Measurements from ENCODE around the gene DDX20.
"Not testable (repeated sequence)": the region's sequence is repeated elsewhere in the genome, so short reads cannot be mapped to it uniquely, and the experiment has no call there.

Gene DDX20

GRCh38 chr1:111734426-111734825 is 21.3 kb upstream of the DDX20 start:
- DNase-seq = no peak

- DNase-seq = no peak
These were observed 20.8 kb upstream of the DDX20 start for GRCh38 chr1:111734856-111735255.

- DNase-seq = no peak
These were observed 20.4 kb upstream of the DDX20 start for GRCh38 chr1:111735321-111735720.

- DNase-seq = no peak
These were observed 19.7 kb upstream of the DDX20 start for GRCh38 chr1:111735858-111736544.

GRCh38 chr1:111736548-111737215 is 19.0 kb upstream of the DDX20 start:
- peak; percentile 48 for DNase-seq

- DNase-seq = no peak
These were observed 18.2 kb upstream of the DDX20 start for GRCh38 chr1:111737216-111738132.

- no peak for DNase-seq
These were observed 17.6 kb upstream of the DDX20 start for GRCh38 chr1:111738133-111738435.

- DNase-seq = no peak
These were observed 17.1 kb upstream of the DDX20 start for GRCh38 chr1:111738436-111739193.

GRCh38 chr1:111739194-111739924 is 16.3 kb upstream of the DDX20 start, which contains the start of gene INKA2:
TSS of gene INKA2 (minus strand) at chr1:111739395. CDS start at chr1:111739242, 153 bp downstream.
- peak; percentile 86 for DNase-seq

GRCh38 chr1:111739925-111740765 is 15.6 kb upstream of the DDX20 start:
- DNase-seq = peak; percentile 66

- not testable (repeated sequence) for DNase-seq
These were observed 13.4 kb upstream of the DDX20 start for GRCh38 chr1:111742292-111742691.

- DNase-seq = peak; percentile 76
These were observed 12.7 kb upstream of the DDX20 start for GRCh38 chr1:111742938-111743549.

GRCh38 chr1:111743679-111744101 is 12.0 kb upstream of the DDX20 start:
- peak; percentile 74 for DNase-seq

GRCh38 chr1:111745675-111746613 is 9.8 kb upstream of the DDX20 start:
- DNase-seq = no peak

- no peak for DNase-seq
These were observed 9.1 kb upstream of the DDX20 start for GRCh38 chr1:111746614-111746999.

- DNase-seq = peak; percentile 67
These were observed 8.4 kb upstream of the DDX20 start for GRCh38 chr1:111747282-111747734.

GRCh38 chr1:111747947-111748346 is 7.8 kb upstream of the DDX20 start:
- no peak for DNase-seq

- no peak for DNase-seq
These were observed 6.1 kb upstream of the DDX20 start for GRCh38 chr1:111749628-111750027.

- DNase-seq = no peak
These were observed 4.8 kb upstream of the DDX20 start for GRCh38 chr1:111750856-111751255.
